SH-SY5Y (cell line): ENCODE results near the gene KHDC3L.

ENCODE experiments used
- GATA2 ChIP-seq: IDR thresholded peaks from 2 replicates; pipeline ENCODE4 v1.6.1; 2011; ENCODE audit warnings: mild to moderate bottlenecking, low read depth, low read length
- GATA3 ChIP-seq: IDR thresholded peaks from 2 replicates; pipeline ENCODE4 v1.6.1; 2011; ENCODE audit warnings: low read depth, mild to moderate bottlenecking, low read length, moderate library complexity

GRCh38 chr6:73393278-73393677, 30.8 kb downstream of the KHDC3L start:
- TF ChIP-seq GATA3: no peak
- TF ChIP-seq GATA2: no peak
